ENCODE data around the gene ITGB1BP1.

The ITGB1BP1 gene

DNA sequence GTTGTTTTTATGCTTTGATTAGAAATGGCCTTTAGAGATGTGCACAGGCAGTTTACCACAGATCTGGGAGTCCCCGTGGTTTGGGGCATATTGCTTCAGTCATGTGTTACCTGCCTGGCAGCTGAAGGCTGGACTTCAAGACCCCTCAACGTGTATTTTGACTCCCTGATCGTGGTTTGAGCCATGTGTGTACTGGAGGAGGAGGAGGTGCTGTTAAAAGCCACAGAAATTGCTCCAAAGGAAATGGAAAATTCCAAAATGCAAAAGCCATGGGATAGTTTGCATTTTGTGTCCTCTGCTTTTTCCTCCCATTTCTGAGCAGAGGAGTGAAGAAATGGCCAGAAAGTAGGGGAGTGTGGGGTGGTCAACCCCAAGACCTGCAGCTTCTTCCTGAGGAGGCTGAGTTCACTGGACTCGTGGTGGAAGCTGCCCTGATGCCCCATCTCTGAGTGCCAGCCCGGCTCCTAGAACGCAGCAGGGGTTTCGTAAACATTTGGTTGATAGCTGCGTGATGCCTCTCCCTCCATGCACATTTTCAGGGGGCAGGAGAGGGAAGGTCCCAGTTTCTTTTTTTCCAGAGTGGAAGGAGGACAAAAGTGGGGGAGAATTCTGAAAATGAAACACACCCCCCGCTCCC, 45.7 kb downstream of the ITGB1BP1 start:
- DNase-seq, result no peak

DNA sequence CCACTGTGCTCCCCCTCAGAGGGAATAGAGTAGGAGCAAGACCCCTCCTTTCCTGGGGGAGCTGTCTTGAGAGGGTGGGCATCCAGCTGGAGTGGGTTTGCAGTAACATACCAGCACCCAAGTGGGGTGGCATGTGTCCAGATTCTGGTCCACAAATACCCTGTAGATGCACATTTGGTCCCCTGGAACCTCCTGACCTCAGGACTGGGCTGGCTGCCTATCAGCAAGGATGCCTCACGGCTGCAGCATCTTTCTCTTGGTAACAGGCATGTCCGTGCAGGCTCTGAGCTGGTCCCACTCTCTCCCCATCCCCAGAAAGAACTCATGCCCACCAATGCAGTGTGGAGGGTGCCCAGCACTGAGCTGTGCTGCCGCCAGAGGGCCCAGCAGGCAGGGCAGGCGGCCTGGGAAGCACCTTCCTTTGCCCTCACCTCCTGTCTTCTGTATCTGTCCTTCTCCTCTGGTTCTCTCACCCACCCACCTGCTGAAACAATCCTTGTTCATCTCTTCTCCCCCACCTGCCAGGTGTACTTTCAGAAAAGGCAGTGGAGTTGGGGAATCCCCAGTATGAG, 47.4 kb downstream of the ITGB1BP1 start:
- no peak for DNase-seq

DNA sequence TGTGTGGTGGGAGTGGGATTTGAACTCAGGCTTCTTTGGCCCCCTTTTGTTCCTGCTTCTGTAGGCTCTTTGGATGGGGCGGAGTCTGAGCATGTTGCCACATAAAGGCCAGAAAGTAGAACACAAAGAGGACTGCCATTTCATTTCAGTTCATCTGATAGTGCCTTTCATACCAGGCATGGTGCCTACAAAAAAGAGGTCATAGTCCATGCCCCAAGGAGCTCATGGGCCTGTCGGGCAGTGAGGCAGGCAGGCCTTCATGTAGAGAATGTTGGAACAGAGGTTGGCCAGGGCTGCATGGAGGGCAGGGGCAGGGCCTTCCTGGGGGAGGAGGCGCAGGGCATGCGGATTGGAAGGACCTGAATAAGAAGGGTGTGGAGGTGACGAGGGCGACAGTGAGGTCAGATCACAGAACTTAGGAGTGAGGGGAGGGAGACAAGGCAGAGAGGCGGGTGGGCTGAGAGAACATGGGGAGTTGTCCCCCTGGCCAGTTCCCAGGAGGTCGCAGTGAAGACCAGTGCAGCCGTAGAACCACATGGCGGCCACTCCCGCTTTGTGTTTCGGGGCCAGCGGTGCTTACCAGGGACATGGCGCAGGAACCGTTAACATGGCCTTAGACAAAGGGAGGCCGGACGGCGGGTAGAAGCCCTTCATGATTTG, 49.1 kb downstream of the ITGB1BP1 start:
- DNase-seq, result no peak

DNA sequence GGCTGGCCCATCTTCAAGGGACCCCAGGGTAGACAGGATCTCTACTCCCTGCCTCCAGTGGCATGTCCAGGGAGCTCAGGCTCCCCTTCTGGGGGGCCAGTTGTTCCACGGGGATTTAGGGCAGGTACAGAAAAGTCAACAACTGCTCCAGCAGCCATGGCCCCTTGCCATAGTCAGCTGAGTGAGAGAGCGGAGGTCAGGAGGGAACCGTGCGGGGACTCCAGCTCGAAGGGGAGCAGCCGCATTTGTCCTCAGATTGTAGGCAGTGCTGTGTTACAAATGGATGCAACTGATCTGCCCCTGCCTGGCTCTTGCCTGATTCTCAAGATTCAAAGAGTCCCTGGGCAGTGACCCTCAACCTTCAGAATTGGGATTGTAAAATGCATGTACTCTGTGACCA, 49.9 kb downstream of the ITGB1BP1 start:
- no peak for DNase-seq

DNA sequence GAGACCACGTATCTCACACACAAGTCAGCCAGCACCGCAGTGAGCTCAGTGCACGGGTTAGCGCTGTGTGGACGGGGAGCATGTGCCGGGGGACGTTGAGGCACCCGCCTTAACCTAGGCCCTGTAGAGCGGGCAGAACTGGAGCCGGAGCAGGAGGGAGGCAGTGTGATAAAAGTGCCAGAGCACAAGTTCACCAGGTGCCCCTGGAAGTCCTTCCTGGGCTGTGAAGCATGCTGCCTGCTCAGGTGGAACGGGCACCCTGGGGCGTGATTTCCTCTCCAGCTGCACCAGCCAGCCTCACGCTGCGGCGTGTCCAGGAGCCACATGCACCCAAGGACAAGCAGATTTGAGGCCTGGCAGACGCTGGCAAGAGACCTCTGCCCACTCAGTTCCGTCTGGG, 50.3 kb downstream of the ITGB1BP1 start:
- DNase-seq, result no peak

DNA sequence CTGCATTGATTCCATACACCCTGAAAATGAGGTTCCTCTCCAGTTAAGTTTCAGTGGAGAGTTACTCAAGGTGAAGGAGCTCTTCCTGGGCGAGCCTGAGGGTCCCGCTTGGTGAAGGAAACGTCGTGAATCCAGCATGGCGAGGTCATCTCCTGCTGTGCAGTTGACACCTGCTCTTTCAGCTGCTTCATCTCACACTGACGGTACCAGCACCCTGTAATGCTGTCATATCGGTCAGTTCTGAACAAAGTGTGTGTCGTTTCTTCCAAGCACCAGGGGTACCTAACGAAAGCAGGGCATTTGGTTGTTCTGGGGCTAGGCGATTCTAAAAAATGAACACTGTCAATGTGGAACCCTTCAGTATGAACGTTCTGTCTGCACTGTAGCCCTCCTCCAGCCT, 52.6 kb downstream of the ITGB1BP1 start:
- DNase-seq, result no peak

DNA sequence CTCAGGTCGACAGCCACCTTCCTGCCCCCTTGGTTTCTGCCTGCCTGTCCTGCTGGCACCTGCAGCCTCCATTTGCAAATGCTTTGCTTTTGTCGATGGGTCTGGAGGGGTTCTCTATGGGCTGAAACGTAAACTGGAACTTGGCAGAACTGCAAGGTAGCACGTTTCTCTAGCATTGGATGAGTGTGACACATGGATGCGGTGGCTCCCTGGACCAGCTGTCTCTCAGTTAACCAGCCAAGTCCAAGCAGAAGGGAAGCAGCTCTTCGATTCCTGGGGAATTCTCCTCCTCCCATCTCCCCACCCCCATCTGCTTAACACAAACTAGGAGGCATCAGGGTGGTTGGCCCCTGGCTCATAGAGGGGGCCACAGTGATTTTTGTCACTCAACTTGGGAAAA, 57.3 kb downstream of the ITGB1BP1 start:
- DNase-seq, result no peak

DNA sequence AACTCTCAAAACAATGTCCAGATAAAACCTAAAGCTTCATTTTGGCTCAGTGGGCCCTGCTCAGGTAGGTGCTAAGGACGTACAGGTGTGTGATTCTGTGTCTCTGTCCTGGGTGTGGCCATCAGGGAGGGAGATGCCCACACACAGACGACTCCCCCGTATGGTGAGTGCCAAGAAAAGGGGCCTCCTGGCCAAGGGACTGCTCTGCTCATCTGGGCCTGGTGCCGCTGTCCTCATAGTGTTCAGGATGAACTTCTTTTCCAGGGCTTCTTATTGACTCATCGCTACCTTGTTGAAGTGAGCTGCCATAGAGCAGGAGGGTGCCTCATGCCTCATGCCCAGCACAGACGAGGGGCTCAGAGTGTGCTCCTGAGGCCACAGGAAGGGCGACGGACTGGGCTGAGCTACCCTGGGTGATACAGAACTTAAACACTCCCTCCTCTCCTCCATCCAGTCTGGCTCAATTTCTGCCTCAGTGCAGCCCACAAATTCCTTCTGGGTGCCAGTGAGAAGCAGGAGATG, 57.8 kb downstream of the ITGB1BP1 start:
- DNase-seq, result no peak

DNA sequence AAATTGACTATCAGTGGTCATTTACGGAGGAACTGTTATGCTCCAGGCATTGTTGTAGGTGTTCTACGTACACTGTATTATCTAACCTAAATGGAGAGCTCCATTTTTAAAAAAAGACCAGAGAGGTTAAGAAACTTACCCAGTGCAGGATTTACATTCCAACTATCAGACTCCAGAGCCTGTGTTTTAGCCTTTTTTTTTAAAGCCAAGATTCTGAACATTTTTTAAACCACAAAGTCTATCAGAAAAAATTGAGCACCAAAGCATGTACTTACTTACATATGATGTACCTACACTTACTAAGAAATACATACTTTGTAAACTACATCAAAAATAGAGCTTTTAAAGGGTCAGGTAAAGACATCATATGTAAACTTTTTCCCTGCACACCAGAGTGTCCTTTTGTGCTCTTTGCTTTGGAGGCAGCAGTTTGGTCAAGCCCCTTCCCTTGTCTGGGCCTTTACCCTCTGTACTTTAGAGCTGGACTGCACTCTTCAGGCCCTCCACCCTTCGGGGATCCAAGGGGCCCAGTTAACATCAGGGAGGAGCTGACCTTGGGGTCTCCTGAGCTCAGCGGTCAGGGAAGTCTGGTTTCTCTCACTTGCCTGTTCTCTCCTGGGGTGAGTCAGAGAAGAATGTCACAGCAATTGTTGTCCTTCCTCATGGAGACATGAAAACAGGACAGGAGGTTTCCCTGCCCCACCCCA, 58.4 kb downstream of the ITGB1BP1 start:
- no peak for DNase-seq

DNA sequence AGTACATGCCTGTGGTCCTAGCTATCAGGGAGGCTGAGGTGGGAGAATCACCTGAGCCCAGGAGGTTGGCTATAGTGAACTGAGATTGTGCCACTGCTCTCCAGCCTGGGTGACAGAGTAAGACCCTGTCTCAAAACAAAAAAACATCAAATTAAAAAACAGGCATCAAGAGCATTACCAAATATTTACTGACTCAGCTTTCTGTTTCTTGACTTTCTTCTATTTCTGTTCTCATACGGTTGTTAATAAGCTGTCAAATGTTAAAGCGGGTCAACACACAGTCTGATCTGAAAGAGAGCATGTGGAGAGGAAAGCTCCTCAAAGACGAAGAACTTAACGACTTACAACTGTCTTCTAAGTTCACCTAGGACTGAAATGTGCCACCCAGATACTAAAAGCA, 59.0 kb downstream of the ITGB1BP1 start:
- no peak for DNase-seq

DNA sequence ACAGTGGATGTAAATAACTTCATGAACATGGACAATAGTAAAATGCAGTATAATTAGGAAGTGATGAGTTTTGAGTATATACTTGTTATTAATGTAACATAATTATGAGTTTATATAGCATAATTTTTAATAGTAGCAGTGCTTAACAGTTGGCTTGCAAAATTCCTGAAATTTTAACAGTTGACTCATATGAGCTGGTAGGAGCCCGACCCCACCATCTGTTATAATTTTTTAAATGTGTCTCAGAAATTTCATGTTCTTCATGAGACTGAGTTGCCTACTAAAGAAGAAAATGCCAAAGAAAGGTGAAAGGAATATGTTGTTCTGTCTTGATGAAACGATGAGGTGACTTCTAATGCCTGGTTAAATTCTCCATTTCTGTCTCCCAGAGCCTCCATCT, 62.6 kb downstream of the ITGB1BP1 start:
- DNase-seq, result no peak

DNA sequence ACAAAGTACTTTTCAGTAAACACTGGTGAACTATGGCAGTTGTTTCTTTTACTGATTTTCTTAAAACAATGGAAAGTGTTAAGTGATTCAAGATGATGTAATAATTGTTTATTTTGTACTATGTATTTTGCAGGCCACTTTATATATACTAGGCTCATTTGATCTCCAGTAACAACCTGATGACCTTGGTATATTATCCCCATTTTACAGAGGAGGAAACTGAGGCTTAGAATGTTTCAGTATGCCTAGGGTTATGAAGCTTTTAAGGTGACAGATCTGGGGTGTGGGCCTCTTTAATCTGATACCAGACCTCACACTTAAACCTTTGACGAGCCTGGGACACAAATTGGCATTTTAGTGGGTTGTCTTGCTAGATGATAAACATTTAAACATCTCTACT, 63.2 kb downstream of the ITGB1BP1 start:
- DNase-seq, result no peak

DNA sequence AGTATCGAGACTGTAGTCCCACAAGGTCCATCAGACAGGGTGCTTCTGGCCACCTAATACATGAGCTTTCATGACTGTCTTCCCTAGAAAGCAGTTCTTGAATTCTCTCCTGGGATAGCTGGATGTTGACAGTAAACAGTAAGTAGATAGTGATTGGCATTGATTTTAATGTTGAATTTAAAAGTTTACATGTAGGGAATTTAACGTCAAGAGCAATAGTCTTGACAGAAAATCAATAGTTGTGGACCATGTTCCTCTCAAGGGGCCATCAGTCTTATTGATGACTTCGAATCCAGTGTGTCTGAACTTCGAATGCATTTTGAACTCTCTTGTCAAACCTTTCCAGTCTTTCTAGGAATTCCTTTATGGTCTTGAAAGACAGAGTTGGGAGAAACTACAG, 63.9 kb downstream of the ITGB1BP1 start:
- no peak for DNase-seq

DNA sequence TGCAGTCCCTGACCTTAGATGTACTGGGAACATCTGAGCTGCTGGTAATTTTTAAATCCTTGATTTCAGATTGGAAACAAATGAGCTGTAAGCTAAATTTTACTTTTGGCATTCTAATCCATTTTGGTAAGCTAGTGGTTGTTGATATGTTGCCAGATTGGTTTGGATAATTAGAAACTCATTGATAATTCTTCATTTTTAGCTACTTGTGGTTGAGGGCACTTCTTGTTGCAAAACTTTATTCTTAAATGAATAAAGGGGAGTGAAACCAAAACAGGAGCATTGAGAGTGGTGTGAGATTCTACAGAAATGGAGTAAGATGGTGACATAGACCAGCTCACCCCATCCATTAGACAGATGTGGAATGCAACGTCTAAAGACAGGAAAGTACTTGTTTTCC, 64.5 kb downstream of the ITGB1BP1 start:
- no peak for DNase-seq

DNA sequence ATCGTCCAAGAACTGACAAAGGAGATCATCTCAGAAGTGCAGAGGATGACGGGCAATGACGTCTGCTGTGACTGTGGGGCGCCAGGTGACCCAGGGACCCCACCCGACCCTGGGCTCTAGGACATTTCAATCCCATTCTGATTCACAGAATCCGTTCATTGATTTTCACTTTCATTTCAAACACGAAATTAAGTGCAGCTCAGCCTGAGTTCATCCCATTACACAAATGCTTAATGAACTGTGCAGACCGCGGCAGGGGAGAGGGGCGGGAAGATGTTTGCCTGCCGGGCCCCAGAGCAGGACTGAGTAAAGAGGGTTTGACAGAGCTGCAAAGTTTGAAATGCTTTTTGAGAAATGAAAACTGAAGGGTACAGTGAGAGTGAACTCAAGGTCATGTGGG, 67.1 kb downstream of the ITGB1BP1 start:
- DNase-seq, result no peak

DNA sequence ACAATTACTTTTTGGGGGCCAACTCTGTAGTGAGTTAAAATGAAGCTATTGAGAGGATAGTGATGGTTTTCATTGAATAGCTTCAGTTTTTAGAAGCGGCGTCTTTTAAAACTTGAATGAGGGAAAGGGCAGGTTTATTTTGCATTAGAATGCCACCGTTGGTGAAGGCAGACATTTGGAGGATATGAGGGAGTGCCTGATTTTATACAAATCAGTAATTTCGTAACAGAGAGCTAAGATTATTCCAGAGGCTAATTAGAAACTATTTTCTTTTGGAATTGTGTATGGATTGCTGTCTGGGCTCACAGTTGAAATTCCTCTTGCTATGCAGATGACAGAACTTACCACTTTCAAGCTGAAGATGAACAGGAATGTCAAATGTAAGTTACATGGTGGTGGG, 67.6 kb downstream of the ITGB1BP1 start:
- DNase-seq, result no peak

DNA sequence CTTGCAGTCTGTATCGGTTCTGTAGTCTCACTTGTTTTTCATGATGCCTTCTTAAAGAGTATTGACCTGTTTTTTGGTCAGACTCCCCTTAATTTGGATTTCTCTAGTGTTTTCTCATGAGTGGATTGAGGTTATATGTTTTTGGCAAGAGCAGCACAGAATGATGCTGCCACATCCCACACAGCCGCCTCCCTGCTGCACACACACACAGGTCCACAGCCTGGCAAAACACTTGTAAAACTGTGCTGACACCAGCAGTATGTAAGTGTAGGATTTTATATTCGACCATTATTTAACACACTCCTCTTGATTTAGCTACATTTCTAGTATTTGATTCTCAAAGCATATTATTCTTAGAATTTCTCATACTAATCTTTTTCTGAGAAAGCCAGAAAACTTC, 68.1 kb downstream of the ITGB1BP1 start:
- no peak for DNase-seq

DNA sequence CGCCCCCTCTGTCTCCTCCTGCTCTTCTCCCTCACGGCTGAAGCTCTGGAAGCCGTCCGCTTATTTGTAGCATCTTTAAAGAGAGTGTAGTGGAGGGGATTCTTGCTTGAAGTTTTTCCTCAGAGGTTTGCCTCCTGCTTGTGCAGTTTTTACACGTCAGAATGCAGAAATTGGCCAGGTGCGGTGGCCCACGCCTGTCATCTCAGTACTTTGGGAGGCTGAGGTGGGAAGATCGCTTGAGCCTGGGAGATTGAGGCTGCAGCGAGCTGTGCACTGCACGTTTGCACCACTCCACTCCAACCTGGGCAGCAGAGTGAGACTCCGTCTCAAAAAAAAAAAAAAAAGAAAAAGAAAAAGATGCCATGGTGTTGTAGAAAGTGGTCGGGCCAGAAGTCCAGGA, 69.0 kb downstream of the ITGB1BP1 start:
- no peak for DNase-seq
